Tibial nerve (tissue), 4 donors: ENCODE measurements around the gene ARPP21. TPM values are rescaled to one million over a fixed set of nuclear protein-coding genes. Genes with fewer than 3 reads are reported as not detected.

Experiments
- DNase-seq, 2 donors: peaks; one replicate each; pipeline ENCODE4 v3.0.0-alpha.2; 2019; ENCODE audit warnings: low spot score in 2 of 2
- H3K27ac ChIP-seq, 4 donors: fragments of 200-600 bp; sonication (generic) in 3 of 4; one replicate each; pipeline ENCODE4 v1.5.1; 2017 to 2019; ENCODE audit warnings: mild to moderate bottlenecking in 1 of 4
- H3K27me3 ChIP-seq, 2 donors: fragments of 200-600 bp; sonication (generic) in 1 of 2; one replicate each; pipeline versions ENCODE4 v1.5.1 to v1.6.0; 2017 to 2019
- H3K36me3 ChIP-seq, 3 donors: fragments of 200-600 bp; sonication (generic); one replicate each; pipeline ENCODE4 v1.5.1; 2018 to 2019
- H3K4me1 ChIP-seq, 4 donors: fragments of 200-600 bp; sonication (generic) in 3 of 4; one replicate each; pipeline ENCODE4 v1.5.1; 2017 to 2019
- H3K4me3 ChIP-seq, 4 donors: fragments of 200-600 bp; sonication (generic) in 3 of 4; one replicate each; pipeline ENCODE4 v1.5.1; 2017 to 2019; ENCODE audit warnings: mild to moderate bottlenecking in 1 of 4, moderate library complexity in 1 of 4
- H3K9me3 ChIP-seq, 4 donors: fragments of 200-600 bp; sonication (generic) in 3 of 4; one replicate each; pipeline ENCODE4 v1.5.1; 2017 to 2019
- CTCF ChIP-seq, 5 experiments: fragments of 200-600 bp in 3 of 5; fragments of 450-650 bp in 2 of 5; sonication (generic) in 3 of 5; IDR thresholded peaks; one replicate each; pipeline ENCODE4 v1.5.1; 2016 to 2019; ENCODE audit warnings: antibody characterized with exemption in 5 of 5, mild to moderate bottlenecking in 3 of 5, moderate library complexity in 2 of 5
- EP300 ChIP-seq, 2 donors: sonication (generic); formaldehyde crosslinking; IDR thresholded peaks; one replicate each; pipeline ENCODE4 v1.6.1; 2017; ENCODE audit warnings: antibody characterized with exemption in 2 of 2, mild to moderate bottlenecking in 1 of 2
- POLR2A ChIP-seq, 2 donors: fragments of 450-650 bp; IDR thresholded peaks; one replicate each; pipeline ENCODE4 v1.6.1; 2017; ENCODE audit warnings: antibody characterized with exemption in 2 of 2, mild to moderate bottlenecking in 2 of 2, moderate library complexity in 2 of 2
- WGBS, 2 donors: methylation state at CpG; one replicate each; pipeline ENCODE4 v1.1.5; 2018; 5-methylcytosine and 5-hydroxymethylcytosine counted together
- total RNA-seq, 4 donors: library from RNA; depleted of rRNA; stranded (reverse); fragments of >200 nt; gene quantifications; one replicate each; pipeline ENCODE4 v1.1.0, GENCODE V29; 2016

ARPP21 gene
- total RNA-seq, result not detected

- H3K4me3 ChIP-seq, result peak within 1 kb of the TSS; percentile 22 to 52 (median 36)
- H3K9me3 ChIP-seq, result no peaks in the 10 kb centered on the region
- H3K36me3 ChIP-seq, result no peaks in the 10 kb centered on the region
- H3K27me3 ChIP-seq, result peaks cover 0 to 26% of the 10 kb centered on the region in 2 donors
- H3K4me1 ChIP-seq, result peaks cover 0 to 15% (median 2%) of the 10 kb centered on the region in 4 donors
- 2% methylated on average over 68 to 83 of the region's 83 CpGs for WGBS, 2 donors
- TF ChIP-seq CTCF (IDR thresholded peaks at IDR 0.05) (no peak), EP300 (IDR thresholded peaks at IDR 0.05) (no peak), POLR2A (IDR thresholded peaks at IDR 0.05) (no peak)
- DNase-seq, result no peak
- no peak within 1 kb of the TSS for H3K27ac ChIP-seq
These were observed at the start of gene ARPP21 for GRCh38 chr3:35639254-35640186. TSS of gene ARPP21 (plus strand) at chr3:35639525. CDS start at chr3:35681752, 42,227 bp downstream.

GRCh38 chr3:35592589-35593295 lies 46.6 kb upstream of the ARPP21 start:
- Histone ChIP-seq H3K36me3 (no peaks in the 10 kb centered on the region), H3K27ac (no peak overlapping the region), H3K27me3 (no peaks in the 10 kb centered on the region), H3K4me1 (no peaks in the 10 kb centered on the region), H3K4me3 (no peak overlapping the region), H3K9me3 (no peaks in the 10 kb centered on the region)
- TF ChIP-seq CTCF (IDR thresholded peaks at IDR 0.05), result no peak
- TF ChIP-seq POLR2A (IDR thresholded peaks at IDR 0.05), result no peak
- TF ChIP-seq EP300 (IDR thresholded peaks at IDR 0.05), result no peak
- WGBS, 2 donors, result 58 to 62% methylated on average over 5 of the region's 5 CpGs
- DNase-seq, result no peak

GRCh38 chr3:35594739-35595138 lies 44.6 kb upstream of the ARPP21 start:
- Histone ChIP-seq H3K27me3 (no peaks in the 10 kb centered on the region), H3K36me3 (no peaks in the 10 kb centered on the region), H3K4me3 (no peak overlapping the region), H3K27ac (no peak overlapping the region), H3K4me1 (no peaks in the 10 kb centered on the region), H3K9me3 (no peaks in the 10 kb centered on the region)
- no peak for DNase-seq
- TF ChIP-seq CTCF (IDR thresholded peaks at IDR 0.05) (no peak), POLR2A (IDR thresholded peaks at IDR 0.05) (no peak), EP300 (IDR thresholded peaks at IDR 0.05) (no peak)

- TF ChIP-seq EP300 (IDR thresholded peaks at IDR 0.05), result no peak
- TF ChIP-seq CTCF (IDR thresholded peaks at IDR 0.05), result no peak
- whole genome bisulfite sequencing, 2 donors, result 36 to 49% methylated on average over 3 of the region's 3 CpGs
- Histone ChIP-seq H3K27me3 (no peaks in the 10 kb centered on the region), H3K27ac (no peak overlapping the region), H3K4me1 (no peaks in the 10 kb centered on the region), H3K4me3 (no peak overlapping the region), H3K9me3 (no peaks in the 10 kb centered on the region), H3K36me3 (no peaks in the 10 kb centered on the region)
- no peak for DNase-seq
These were observed 42.9 kb upstream of the ARPP21 start for GRCh38 chr3:35596335-35596995.
